Measurements from ENCODE around the gene HMCES. TPM values are rescaled to one million over a fixed set of nuclear protein-coding genes. Genes with fewer than 3 reads are reported as not detected.

Gene HMCES
- total and polyA plus RNA-seq, 2 donors (not counting 1 experiment from before 2014, with no cell fraction given) = 22.5 to 35.6 TPM

DNA sequence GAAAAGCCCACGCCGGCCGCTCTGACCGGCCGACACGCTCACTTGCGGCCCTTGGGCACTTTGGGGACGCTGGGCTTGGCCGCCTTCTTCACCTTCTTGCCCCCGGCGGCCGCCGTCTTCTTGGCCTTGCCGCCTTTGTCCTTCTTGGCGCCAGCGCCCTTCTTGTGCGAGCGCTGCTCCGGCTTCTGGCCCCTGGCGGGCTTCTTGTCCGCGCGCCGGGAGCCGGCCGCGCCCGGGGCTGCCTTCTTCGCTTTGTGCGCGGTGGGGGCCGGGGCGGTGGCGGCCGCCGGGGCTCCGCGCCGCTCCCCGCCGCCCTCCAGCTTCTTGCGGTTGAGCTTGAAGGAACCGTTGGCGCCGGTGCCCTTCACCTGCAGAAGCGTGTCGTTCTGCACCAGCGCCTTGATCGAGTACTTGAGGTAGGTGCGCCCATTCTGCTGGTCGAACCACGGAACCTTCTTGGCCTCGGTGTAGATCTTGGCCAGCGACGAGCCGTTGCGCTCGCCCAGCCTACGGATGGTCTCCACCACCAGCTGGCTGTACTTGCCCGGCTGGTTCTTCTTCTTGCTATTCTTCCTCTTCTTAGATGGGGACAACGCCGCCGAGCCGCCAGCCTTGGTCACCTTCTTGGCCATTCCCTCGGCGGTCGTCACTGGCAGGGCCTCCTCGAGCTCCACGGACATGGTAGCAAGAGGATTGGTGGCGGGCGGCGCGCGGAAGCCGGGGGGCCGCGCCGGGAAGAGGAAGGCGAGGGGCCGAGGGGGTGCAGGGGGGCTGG, 36.7 kb downstream of the HMCES start:
- Histone ChIP-seq H3K79me2 (ENCODE audit: control insufficient read depth, insufficient read depth, low read length) (peaks cover 4% of the 10 kb centered on the region), H2AFZ (ENCODE audit: insufficient read depth, low read depth, low read length, poor library complexity, severe bottlenecking) (peak overlapping the region; percentile 24), H3K9me3 (ENCODE audit: control extremely low read depth in 1 of 3, control insufficient read depth in 2 of 3, insufficient read depth in 1 of 3, low read length in 2 of 3) (no peaks in the 10 kb centered on the region), H3K4me2 (replicated peaks; ENCODE audit: low read depth, low read length, poor library complexity, severe bottlenecking) (peak overlapping the region; percentile 97), H4K20me1 (ENCODE audit: control insufficient read depth, insufficient read depth, low read length, poor library complexity, severe bottlenecking) (peaks cover 19% of the 10 kb centered on the region), H3K27me3 (replicated peaks in 1 of 4; ENCODE audit: control extremely low read depth in 1 of 4, control insufficient read depth in 3 of 4, insufficient read depth in 4 of 4, low read length in 3 of 4) (peaks cover 0 to 30% (median 13%) of the 10 kb centered on the region in 4 experiments), H3K9ac (ENCODE audit: low read length) (peak overlapping the region; percentile 74), H3K36me3 (replicated peaks in 1 of 2; ENCODE audit: control extremely low read depth in 1 of 2, control insufficient read depth in 1 of 2, extremely low read depth in 1 of 2, insufficient read depth in 2 of 2, low read length in 1 of 2) (no peaks in the 10 kb centered on the region), H3K27ac (ENCODE audit: low read length in 2 of 2) (peak overlapping the region; percentile 11 to 23), H3K4me3 (ENCODE audit: control extremely low read depth in 1 of 5, extremely low read depth in 1 of 5, insufficient read depth in 1 of 5, low read depth in 2 of 5, low read length in 4 of 5) (peak overlapping the region; percentile 60 to 84 (median 82)), H3K4me1 (ENCODE audit: control insufficient read depth in 2 of 2, insufficient read depth in 2 of 2, low read length in 2 of 2) (peaks cover 26 to 40% of the 10 kb centered on the region in 2 donors)
- TF ChIP-seq, protein P1, sequence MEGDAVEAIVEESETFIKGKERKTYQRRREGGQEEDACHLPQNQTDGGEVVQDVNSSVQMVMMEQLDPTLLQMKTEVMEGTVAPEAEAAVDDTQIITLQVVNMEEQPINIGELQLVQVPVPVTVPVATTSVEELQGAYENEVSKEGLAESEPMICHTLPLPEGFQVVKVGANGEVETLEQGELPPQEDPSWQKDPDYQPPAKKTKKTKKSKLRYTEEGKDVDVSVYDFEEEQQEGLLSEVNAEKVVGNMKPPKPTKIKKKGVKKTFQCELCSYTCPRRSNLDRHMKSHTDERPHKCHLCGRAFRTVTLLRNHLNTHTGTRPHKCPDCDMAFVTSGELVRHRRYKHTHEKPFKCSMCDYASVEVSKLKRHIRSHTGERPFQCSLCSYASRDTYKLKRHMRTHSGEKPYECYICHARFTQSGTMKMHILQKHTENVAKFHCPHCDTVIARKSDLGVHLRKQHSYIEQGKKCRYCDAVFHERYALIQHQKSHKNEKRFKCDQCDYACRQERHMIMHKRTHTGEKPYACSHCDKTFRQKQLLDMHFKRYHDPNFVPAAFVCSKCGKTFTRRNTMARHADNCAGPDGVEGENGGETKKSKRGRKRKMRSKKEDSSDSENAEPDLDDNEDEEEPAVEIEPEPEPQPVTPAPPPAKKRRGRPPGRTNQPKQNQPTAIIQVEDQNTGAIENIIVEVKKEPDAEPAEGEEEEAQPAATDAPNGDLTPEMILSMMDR (IDR thresholded peaks at IDR 0.05) = no peak
- TF ChIP-seq EZH2 (IDR thresholded peaks at IDR 0.05; ENCODE audit: borderline replicate concordance, insufficient read depth, low read depth, low read length, poor library complexity, severe bottlenecking) = no peak
- ATAC-seq (ENCODE audit: low read depth) (peak; percentile 11), DNase-seq (peak; percentile 70)
- Mint-ChIP-seq H3K27me3 (peaks cover 18% of the 10 kb centered on the region), H3K4me1 (peaks cover 27% of the 10 kb centered on the region), H3K4me3 (peak overlapping the region; percentile 95), H3K27ac (peak overlapping the region; percentile 90), H3K9me3 (ENCODE audit: insufficient read depth) (no peaks in the 10 kb centered on the region)
- intact Hi-C loops (cut with micrococcal nuclease) = loop anchor here (2.0 kb wide), 1 partner anchor 131 kb away; no protein-coding TSS in a partner anchor
- ChIA-PET CTCF (interaction anchor here (0.8 to 4.2 kb wide), 24 partner anchors 8 to 345 kb away, joined by 3 to 58 read pairs (median 6); partner anchors contain the start of gene HMCES), POLR2A (interaction anchor here (0.8 to 2.4 kb wide), 15 partner anchors 8 to 262 kb away, joined by 3 to 30 read pairs (median 5); partner anchors contain the start of genes CNBP, COPG1, HMCES and IFT122)
- WGBS (ENCODE audit: insufficient coverage) = under 1% methylated on average over 74 of the region's 80 CpGs

DNA sequence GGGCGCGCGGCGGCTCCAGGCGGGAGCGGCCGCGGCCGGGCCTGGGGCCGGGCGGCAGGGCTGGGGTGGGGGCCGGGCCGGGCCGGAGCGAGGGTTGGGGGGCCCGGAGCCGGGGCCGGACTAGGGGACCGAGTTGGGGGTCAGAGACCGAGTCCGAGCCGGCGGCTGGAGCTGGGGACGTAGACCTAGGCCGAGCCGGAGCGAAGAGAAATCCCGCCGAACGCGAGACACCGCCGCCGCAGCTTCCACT, 37.3 kb downstream of the HMCES start:
- ATAC-seq (ENCODE audit: low read depth) = peak; percentile 12
- no peak for DNase-seq
- H2AFZ ChIP-seq (ENCODE audit: insufficient read depth, low read depth, low read length, poor library complexity, severe bottlenecking) = peak overlapping the region; percentile 94
- Mint-ChIP-seq H3K27me3 (peaks cover 18% of the 10 kb centered on the region), H3K27ac (peak overlapping the region; percentile 87), H3K9me3 (ENCODE audit: insufficient read depth) (no peaks in the 10 kb centered on the region), H3K4me1 (peaks cover 27% of the 10 kb centered on the region), H3K4me3 (peak overlapping the region; percentile 82)
- under 1% methylated on average over 34 of the region's 34 CpGs for WGBS (ENCODE audit: insufficient coverage)
- CTCF ChIA-PET = interaction anchor here (0.8 to 4.2 kb wide), 29 partner anchors 10 to 349 kb away, joined by 3 to 58 read pairs (median 6); partner anchors contain the start of genes COPG1 and HMCES
- no peaks in the 10 kb centered on the region for H3K36me3 ChIP-seq (replicated peaks in 1 of 2; ENCODE audit: control extremely low read depth in 1 of 2, control insufficient read depth in 1 of 2, extremely low read depth in 1 of 2, insufficient read depth in 2 of 2, low read length in 1 of 2)
- H3K27me3 ChIP-seq (replicated peaks in 1 of 4; ENCODE audit: control extremely low read depth in 1 of 4, control insufficient read depth in 3 of 4, insufficient read depth in 4 of 4, low read length in 3 of 4) = peaks cover 0 to 30% (median 14%) of the 10 kb centered on the region in 4 experiments
- peaks cover 19% of the 10 kb centered on the region for H4K20me1 ChIP-seq (ENCODE audit: control insufficient read depth, insufficient read depth, low read length, poor library complexity, severe bottlenecking)
- peaks cover 4% of the 10 kb centered on the region for H3K79me2 ChIP-seq (ENCODE audit: control insufficient read depth, insufficient read depth, low read length)
- H3K4me1 ChIP-seq (ENCODE audit: control insufficient read depth in 2 of 2, insufficient read depth in 2 of 2, low read length in 2 of 2) = peaks cover 26 to 40% of the 10 kb centered on the region in 2 donors
- POLR2A ChIA-PET = interaction anchor here (0.8 to 2.4 kb wide), 16 partner anchors 8 to 261 kb away, joined by 3 to 30 read pairs (median 5); partner anchors contain the start of genes CNBP, COPG1, HMCES and IFT122
- no peak for TF ChIP-seq EZH2 (IDR thresholded peaks at IDR 0.05; ENCODE audit: borderline replicate concordance, insufficient read depth, low read depth, low read length, poor library complexity, severe bottlenecking)
- TF ChIP-seq, protein P1 (IDR thresholded peaks at IDR 0.05) = no peak
- intact Hi-C loops (cut with micrococcal nuclease) = loop anchor here (1.0 to 2.0 kb wide), 5 partner anchors 11 to 261 kb away; no protein-coding TSS in a partner anchor
- peak overlapping the region; percentile 30 to 84 (median 82) for H3K4me3 ChIP-seq (ENCODE audit: control extremely low read depth in 1 of 5, extremely low read depth in 1 of 5, insufficient read depth in 1 of 5, low read depth in 2 of 5, low read length in 4 of 5)
- peak overlapping the region in 1 of 2 donors; percentile 78 for H3K27ac ChIP-seq (ENCODE audit: low read length in 2 of 2)
- peak overlapping the region; percentile 74 for H3K9ac ChIP-seq (ENCODE audit: low read length)
- H3K4me2 ChIP-seq (replicated peaks; ENCODE audit: low read depth, low read length, poor library complexity, severe bottlenecking) = peak overlapping the region; percentile 97
- no peaks in the 10 kb centered on the region for H3K9me3 ChIP-seq (ENCODE audit: control extremely low read depth in 1 of 3, control insufficient read depth in 2 of 3, insufficient read depth in 1 of 3, low read length in 2 of 3)

Measured in B cell (primary cell).